NCI-H524 (cell line): ENCODE data around the gene PRKN.

ENCODE experiments used
- DNase-seq, 2 experiments: peaks; one replicate each; lab custom pipeline; 2025; lab: John Stamatoyannopoulos, UW

PRKN gene

DNA sequence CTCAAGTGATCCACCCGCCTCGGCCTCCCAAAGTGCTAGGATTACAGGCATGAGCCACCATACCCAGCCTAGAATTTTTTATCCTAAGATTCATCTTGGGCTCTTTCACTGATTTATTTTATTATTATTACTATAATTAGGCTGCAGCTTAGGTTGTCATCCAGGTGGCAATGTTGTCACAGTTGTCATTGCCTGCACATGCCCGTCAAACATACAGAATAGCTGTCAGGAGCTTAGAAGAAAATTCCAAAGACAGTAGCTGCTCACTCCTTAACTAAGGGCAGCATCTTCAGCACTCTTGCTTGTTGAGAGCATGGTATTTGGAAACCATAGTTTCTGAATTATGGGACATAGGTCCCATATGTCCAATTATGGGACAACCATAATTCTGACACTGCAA lies 1118.8 kb downstream of the PRKN start:
- DNase-seq, result no peak

GRCh38 chr6:161607696-161608297 lies 1119.8 kb downstream of the PRKN start:
- no peak for DNase-seq

DNA sequence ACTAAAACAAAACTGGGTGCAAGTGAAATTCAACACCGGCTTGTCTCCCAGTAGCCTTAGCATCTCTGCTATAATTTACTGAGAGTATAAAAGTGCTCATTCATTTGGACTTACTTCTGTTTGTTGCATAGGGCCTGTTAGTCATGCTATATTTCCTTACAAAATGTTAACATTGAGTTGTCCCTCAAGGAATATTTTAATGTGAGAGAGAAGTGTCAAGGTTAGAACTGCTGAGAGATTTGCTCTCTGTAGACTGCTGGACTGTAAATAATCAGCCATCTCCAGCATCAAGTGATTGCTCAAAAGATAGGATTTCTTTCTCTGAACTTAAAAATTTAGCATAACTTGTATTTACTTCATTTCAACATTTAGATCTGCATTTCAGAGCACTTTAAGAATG lies 1125.2 kb downstream of the PRKN start:
- no peak for DNase-seq

- DNase-seq, result no peak
These were observed 1128.7 kb downstream of the PRKN start for GRCh38 chr6:161598896-161599295.

- no peak for DNase-seq
These were observed 1130.6 kb downstream of the PRKN start for GRCh38 chr6:161596807-161597520.

- no peak for DNase-seq
These were observed 1133.2 kb downstream of the PRKN start for GRCh38 chr6:161594412-161594811.

- DNase-seq, result no peak
These were observed 1136.5 kb downstream of the PRKN start for GRCh38 chr6:161590961-161591627.

GRCh38 chr6:161586887-161587286 lies 1140.7 kb downstream of the PRKN start:
- DNase-seq, result no peak

DNA sequence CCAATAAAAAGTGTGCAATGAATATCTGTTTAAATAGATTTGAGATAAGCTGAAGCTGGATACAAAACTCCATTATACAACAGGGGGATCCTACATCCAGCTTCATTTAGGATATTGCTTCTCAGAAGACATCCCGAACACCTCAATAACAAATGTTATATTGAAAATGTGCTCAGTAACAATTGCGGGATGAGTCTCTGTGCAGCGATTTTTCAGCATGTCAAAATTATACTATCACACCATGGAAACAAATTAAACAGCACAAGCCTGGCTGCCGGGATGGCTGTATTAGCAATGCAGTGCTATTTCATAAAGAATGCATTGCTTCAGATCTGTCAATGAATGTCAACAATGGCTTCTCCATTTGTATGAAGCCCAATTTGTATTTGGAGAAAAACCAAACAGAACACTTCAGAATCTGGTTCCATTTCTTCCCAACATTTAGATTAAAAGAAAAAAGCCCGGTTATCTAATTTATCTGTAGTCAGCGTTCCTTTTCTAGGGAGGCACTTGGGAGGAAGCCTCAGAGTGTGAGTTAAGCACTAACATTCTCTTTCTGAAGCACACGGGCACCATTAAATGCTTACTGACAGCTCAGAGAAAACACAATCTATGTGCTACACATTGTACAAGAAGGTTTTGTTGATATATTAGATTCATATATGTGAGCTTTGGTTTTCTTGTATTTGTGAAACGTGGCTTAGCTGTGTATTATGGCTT lies 1142.8 kb downstream of the PRKN start:
- DNase-seq, result no peak

GRCh38 chr6:161584051-161584450 lies 1143.5 kb downstream of the PRKN start:
- DNase-seq, result no peak

DNA sequence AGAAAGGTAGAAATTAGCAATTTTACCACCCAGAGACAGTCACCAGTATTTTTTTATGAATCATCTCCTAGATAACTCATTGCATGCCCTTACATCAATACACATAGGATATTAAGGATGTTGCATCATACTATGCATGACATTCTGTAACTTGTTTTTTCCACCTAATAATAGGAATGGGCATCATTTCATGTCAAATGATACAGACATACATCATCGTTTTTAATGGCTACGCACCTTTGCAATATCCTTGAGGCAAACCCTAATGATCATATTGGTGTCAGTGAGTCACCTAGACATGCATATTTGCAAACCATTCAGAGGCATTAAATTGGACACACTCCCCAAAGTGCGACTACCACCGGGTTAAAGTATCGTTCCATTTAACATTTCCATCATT lies 1144.0 kb downstream of the PRKN start:
- DNase-seq, result no peak

DNA sequence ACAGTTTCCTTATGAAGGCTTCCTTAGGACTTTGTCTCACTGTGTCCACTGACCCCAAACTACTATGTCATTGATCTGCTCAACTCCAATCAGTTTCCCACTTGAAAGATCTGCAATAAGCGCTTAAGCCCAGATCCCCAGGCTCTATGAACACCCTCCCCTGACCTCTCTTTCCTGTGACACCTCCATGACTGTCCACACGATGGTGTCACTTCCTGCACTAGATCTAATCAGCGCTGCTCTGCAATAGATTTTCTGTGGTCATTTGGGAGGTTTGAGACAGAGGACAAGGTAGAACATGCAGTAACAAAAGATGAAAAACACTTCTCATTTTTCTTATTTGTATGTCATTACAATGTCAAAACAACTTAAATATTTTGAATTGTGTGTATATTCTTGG lies 1149.1 kb downstream of the PRKN start:
- DNase-seq, result no peak

DNA sequence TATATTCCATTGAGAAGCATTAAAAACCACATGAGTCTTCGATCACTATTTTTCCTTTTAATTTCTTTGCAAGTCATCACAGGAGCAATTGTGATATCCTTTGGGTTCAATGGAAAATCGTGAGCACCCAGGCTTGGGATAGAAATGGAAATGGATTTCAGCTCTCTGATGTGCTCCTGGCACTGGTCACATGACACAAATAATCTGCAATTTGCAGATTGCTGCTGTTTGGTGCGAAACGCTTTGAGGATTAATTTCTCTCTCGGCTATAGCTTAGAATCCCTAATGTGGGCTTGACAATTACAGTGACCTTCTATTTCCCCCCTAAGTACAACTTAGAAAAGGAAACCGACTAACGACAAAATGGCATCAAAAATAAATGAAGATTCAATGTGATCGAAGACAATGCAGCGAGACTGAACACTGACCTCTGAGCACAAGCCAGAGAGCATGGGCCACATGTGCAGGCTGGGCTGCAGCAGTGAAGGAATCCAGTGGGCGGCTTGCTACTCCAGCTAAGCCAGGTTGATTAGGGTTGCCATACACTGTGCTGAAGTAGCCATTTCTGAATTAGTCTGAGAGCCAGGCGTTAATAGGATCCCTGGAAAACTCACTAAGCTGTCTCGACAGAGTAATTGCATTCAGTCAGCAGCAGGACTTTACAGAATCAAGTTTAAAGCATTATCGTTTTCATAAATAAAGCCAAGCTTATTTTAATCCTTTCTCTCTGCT lies 1151.9 kb downstream of the PRKN start:
- peak in 1 of 2 experiments; percentile 21 for DNase-seq

GRCh38 chr6:161568885-161569456 lies 1158.6 kb downstream of the PRKN start:
- no peak for DNase-seq

DNA sequence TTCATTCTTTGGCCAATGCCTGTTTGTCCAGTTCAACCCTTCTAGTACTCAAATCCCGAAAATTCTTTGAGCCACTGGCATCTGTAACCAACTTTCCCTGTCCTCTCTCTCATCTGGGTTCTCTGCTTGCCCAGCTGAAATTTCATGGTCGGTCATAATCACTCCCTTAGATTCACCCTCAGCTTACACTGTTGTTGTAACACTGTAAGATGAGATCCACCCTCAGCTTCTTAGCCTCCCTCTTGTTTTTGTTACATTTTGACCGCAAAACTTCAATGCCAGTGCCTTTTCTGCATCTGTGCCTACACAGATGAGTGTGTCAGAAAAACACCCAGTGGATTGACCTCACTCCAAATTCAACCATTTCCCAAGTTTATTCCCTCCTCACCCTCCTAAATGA lies 1162.6 kb downstream of the PRKN start:
- no peak for DNase-seq

DNA sequence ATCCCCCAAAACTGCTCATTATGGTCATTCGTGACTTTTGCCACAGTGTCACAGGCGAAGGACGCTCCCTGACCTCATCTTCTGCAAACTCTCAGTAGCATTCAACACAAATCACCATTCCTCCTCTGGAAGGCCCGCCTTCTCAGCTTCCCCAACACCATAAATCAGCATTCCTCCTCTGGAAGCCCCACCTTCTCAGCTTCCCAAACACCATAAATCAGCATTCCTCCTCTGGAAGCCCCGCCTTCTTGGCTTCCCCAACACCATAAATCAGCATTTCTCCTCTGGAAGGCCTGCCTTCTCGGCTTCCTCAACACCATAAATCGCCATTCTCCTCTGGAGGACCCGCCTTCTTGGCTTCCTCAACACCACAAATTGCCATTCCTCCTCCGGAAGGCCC lies 1165.7 kb downstream of the PRKN start:
- no peak for DNase-seq

DNA sequence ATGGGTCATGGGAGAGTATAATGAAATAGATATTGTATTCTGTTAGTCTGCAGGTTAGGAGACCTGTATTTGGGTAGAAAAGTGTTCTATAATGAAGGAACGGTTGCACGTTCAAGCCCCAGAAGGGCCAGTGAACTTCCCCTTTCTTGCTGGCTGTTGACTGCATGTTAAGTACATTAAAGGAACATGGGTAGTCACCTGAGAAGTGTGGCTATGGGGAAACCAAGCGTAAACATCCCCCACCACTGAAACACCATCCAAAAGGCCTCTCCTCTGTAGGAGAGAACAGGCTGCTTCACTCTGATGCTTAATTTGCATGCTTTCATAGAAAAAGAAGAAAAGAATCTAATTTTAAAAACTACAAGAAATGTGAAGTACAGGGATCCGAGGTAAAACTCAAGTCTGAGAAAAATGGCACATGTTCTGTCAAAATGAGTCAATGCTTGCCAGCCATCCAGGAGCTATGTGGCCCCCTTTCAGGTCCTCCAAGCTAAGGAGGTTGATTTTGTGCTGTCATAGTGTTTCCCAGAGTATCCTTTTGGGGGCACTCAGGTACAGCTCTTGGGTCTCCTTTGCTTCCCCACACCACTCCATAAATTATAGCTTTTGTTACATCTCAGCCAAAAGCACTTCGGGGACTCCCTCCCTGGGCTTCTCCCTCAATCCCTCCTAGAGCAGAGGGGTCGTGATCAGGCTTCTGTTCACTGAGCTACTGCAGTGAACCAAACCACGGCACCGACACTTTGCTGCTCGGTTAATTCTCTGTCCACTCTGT lies 1170.0 kb downstream of the PRKN start:
- DNase-seq, result peak in 1 of 2 experiments; percentile 59

- DNase-seq, result no peak
These were observed 1172.7 kb downstream of the PRKN start for GRCh38 chr6:161554883-161555282.

GRCh38 chr6:161549977-161550655 lies 1177.5 kb downstream of the PRKN start:
- no peak for DNase-seq

- no peak for DNase-seq
These were observed 1178.8 kb downstream of the PRKN start for GRCh38 chr6:161548713-161549296.
